OCI-LY1 (cell line): Measurements from ENCODE around the gene PUS3.

Experiments used
- EZH2 ChIP-seq: fragments of 200-600 bp; sonication (generic), shearing (Covaris generic); IDR thresholded peaks from 2 replicates; pipeline ENCODE4 v1.8.0; 2017; ENCODE audit warnings: borderline replicate concordance, mixed run types, mild to moderate bottlenecking, antibody characterized with exemption, low read length, moderate library complexity, mixed read lengths
- TF ChIP-seq, protein P1 (sequence below): fragments of 200-600 bp; sonication (generic), shearing (Covaris generic); IDR thresholded peaks from 2 replicates; pipeline ENCODE4 v1.5.1; 2017; ENCODE audit warnings: mild to moderate bottlenecking, antibody characterized with exemption, low read length, moderate library complexity, mixed read lengths

DNA sequence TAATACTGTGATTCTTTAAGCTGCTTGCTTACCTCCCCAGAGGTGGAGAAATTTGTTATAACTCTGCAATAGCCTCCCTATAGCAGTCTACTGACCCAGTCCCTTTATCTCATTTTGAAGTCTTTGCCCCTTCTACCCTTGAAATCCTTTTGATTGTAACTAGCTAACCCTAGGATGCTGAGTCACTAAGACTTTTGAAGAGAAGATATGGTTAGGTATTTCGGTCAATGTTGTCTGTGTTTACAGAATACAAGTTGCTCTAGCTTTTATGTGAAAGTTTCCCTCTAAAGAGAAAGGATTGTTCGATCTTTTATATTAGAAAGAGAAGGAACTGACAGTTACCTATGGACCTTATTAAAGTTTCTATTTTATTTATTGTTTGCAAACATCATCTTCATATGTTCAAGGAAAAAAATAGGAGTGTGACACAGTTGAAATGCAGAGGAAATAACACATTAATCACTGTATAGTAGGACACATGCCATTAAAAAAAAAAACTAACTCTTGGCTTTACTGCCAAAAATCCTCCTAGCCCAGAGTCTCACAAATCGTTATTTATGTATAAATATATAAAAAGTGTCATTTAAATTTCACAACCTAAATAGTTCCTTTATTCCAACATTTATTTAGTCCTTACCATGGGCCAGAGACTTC is 12.4 kb downstream of the PUS3 start:
- TF ChIP-seq, protein P1, sequence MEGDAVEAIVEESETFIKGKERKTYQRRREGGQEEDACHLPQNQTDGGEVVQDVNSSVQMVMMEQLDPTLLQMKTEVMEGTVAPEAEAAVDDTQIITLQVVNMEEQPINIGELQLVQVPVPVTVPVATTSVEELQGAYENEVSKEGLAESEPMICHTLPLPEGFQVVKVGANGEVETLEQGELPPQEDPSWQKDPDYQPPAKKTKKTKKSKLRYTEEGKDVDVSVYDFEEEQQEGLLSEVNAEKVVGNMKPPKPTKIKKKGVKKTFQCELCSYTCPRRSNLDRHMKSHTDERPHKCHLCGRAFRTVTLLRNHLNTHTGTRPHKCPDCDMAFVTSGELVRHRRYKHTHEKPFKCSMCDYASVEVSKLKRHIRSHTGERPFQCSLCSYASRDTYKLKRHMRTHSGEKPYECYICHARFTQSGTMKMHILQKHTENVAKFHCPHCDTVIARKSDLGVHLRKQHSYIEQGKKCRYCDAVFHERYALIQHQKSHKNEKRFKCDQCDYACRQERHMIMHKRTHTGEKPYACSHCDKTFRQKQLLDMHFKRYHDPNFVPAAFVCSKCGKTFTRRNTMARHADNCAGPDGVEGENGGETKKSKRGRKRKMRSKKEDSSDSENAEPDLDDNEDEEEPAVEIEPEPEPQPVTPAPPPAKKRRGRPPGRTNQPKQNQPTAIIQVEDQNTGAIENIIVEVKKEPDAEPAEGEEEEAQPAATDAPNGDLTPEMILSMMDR = no peak
- no peak for TF ChIP-seq EZH2
